BE2C (cell line): Measurements from ENCODE around the gene RICTOR.

ENCODE experiments used
- DNase-seq: peaks from one replicate; pipeline ENCODE4 v3.0.0-alpha.2; 2020
- H3K27me3 ChIP-seq: fragments of 250-450 bp; sonication (Bioruptor Pico); 2 replicates; pipeline ENCODE4 v1.5.1; 2020; ENCODE audit warnings: mild to moderate bottlenecking
- H3K36me3 ChIP-seq: fragments of 250-450 bp; sonication (Bioruptor Pico); 2 replicates; pipeline ENCODE4 v1.5.1; 2020; ENCODE audit warnings: mild to moderate bottlenecking
- H3K4me1 ChIP-seq: fragments of 250-450 bp; sonication (Bioruptor Pico); 2 replicates; pipeline ENCODE4 v1.5.1; 2020
- H3K4me3 ChIP-seq: 2 replicates; pipeline ENCODE4 v1.5.1; 2011; ENCODE audit warnings: low read depth, low read length
- H3K9me3 ChIP-seq: fragments of 250-450 bp; sonication (Bioruptor Pico); 2 replicates; pipeline ENCODE4 v1.5.1; 2020
- TF ChIP-seq, protein P1 (sequence below): IDR thresholded peaks from 2 replicates; pipeline ENCODE4 v1.5.1; 2012; ENCODE audit warnings: mild to moderate bottlenecking, low read depth, low read length

Gene RICTOR

GRCh38 chr5:39076101-39076756 is 2.0 kb upstream of the RICTOR start:
- Histone ChIP-seq H3K4me1 (no peaks in the 10 kb centered on the region), H3K27me3 (peaks cover 35% of the 10 kb centered on the region), H3K36me3 (no peaks in the 10 kb centered on the region), H3K9me3 (no peaks in the 10 kb centered on the region), H3K4me3 (no peak overlapping the region)
- no peak for DNase-seq
- TF ChIP-seq, protein P1, sequence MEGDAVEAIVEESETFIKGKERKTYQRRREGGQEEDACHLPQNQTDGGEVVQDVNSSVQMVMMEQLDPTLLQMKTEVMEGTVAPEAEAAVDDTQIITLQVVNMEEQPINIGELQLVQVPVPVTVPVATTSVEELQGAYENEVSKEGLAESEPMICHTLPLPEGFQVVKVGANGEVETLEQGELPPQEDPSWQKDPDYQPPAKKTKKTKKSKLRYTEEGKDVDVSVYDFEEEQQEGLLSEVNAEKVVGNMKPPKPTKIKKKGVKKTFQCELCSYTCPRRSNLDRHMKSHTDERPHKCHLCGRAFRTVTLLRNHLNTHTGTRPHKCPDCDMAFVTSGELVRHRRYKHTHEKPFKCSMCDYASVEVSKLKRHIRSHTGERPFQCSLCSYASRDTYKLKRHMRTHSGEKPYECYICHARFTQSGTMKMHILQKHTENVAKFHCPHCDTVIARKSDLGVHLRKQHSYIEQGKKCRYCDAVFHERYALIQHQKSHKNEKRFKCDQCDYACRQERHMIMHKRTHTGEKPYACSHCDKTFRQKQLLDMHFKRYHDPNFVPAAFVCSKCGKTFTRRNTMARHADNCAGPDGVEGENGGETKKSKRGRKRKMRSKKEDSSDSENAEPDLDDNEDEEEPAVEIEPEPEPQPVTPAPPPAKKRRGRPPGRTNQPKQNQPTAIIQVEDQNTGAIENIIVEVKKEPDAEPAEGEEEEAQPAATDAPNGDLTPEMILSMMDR, result no peak

DNA sequence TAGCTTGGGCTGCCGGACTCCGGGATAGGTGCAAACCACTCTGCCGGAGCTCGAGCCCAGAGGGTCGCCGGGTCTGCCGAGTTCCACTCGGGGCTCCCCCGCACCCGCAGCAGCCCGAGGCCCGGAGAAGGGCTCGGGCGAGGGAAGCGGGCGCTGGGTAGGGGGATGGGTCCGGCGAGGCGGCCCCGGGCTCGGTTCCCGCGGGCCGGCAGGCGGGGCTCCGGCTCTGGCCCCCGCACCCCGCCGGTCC is 507 bp downstream of the RICTOR start:
- DNase-seq, result no peak
- H3K36me3 ChIP-seq, result no peaks in the 10 kb centered on the region
- H3K4me1 ChIP-seq, result no peaks in the 10 kb centered on the region
- TF ChIP-seq, protein P1, result no peak
- peak overlapping the region; percentile 88 for H3K4me3 ChIP-seq
- H3K27me3 ChIP-seq, result peaks cover 29% of the 10 kb centered on the region
- no peaks in the 10 kb centered on the region for H3K9me3 ChIP-seq

DNA sequence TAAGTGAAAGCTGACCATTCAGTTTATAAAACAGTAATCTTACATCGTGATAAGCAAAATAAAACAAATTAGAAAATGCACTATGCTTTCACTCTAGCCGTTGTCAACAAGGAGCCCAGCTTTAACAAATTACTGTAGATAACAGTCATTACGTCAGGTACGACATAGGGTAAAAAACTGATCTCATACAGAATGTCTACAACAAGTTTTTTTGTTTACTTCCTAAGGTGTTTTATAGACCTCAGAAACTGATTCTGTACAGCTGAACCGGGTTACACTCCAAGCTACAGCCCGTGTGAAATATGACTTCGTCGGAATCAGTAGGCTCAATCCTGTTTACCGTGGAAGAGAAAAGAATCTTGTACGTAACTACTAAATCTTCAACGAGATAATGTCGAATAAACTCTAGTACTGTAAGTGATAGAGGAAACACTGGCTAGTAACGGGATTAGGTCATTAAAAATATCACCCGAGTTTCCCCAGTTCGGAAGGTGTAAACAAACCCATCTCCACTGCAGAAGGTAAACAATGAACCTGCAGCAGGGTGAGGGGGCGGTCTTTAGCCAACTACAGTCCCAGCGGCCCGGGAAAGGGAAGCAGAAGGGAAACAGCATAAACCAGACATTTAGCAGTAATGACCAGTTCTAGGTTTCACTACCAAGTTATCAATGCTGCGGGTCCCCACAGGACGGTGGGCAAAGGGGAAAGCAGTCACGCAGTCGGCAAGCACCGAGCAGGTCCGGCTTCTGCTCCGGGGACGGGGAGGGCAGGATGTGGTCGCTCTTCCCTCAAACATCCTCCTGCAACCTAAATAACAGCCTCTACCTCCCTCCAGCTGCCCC is 1.1 kb downstream of the RICTOR start:
- TF ChIP-seq, protein P1, result no peak
- H3K4me1 ChIP-seq, result no peaks in the 10 kb centered on the region
- H3K4me3 ChIP-seq, result peak overlapping the region; percentile 88
- H3K36me3 ChIP-seq, result no peaks in the 10 kb centered on the region
- H3K9me3 ChIP-seq, result no peaks in the 10 kb centered on the region
- DNase-seq, result peak; percentile 41
- peaks cover 23% of the 10 kb centered on the region for H3K27me3 ChIP-seq

- Histone ChIP-seq H3K4me1 (no peaks in the 10 kb centered on the region), H3K9me3 (no peaks in the 10 kb centered on the region), H3K36me3 (0 out of 2 replicates have a peak, but pooled peaks cover 4% of the 10 kb centered on the region), H3K4me3 (no peak overlapping the region), H3K27me3 (no peaks in the 10 kb centered on the region)
- TF ChIP-seq, protein P1, result no peak
- DNase-seq, result no peak
These were observed 6.1 kb downstream of the RICTOR start for GRCh38 chr5:39068099-39068498.

DNA sequence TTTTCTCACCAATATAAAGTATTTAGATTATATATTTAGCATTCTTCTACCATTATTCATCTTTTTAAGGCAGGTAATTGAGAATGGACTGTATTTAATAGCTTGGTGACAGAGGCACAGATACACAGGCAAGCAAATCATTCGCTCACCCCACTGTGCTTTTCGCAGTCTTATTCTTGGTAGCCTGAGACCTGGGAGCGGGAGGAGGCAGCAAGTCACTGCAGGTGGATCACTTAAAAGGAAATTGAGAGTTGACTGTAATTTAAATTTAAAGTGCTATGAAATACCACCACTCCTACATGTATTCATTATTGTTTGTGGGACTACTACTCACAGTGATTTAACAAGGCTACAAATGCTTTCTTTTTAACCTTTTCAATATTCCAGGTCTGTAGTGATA is 9.7 kb downstream of the RICTOR start:
- H3K36me3 ChIP-seq, result 0 out of 2 replicates have a peak, but pooled peaks cover 4% of the 10 kb centered on the region
- no peaks in the 10 kb centered on the region for H3K4me1 ChIP-seq
- TF ChIP-seq, protein P1, result no peak
- no peak for DNase-seq
- H3K27me3 ChIP-seq, result no peaks in the 10 kb centered on the region
- H3K4me3 ChIP-seq, result no peak overlapping the region
- no peaks in the 10 kb centered on the region for H3K9me3 ChIP-seq

- Histone ChIP-seq H3K4me1 (no peaks in the 10 kb centered on the region), H3K36me3 (0 out of 2 replicates have a peak, but pooled peaks cover 4% of the 10 kb centered on the region), H3K27me3 (no peaks in the 10 kb centered on the region), H3K4me3 (no peak overlapping the region), H3K9me3 (no peaks in the 10 kb centered on the region)
- DNase-seq, result no peak
- TF ChIP-seq, protein P1, result no peak
These were observed 11.2 kb downstream of the RICTOR start for GRCh38 chr5:39063037-39063436.
